HCT116 (cell line): ENCODE results near the gene BRD3OS.

Experiments
- EGR1 ChIP-seq: IDR thresholded peaks from 2 replicates; pipeline ENCODE4 v1.6.1; 2012; ENCODE audit warnings: low read depth
- ELF1 ChIP-seq: IDR thresholded peaks from 2 replicates; pipeline ENCODE4 v1.6.1; 2012; ENCODE audit warnings: low read depth, borderline replicate concordance
- EZH2 ChIP-seq: fragments of 200-600 bp; sonication (generic); IDR thresholded peaks from 2 replicates; pipeline ENCODE4 v1.6.1; 2017; ENCODE audit warnings: antibody characterized with exemption, mixed run types
- EZH2phosphoT487 ChIP-seq: fragments of 200-600 bp; IDR thresholded peaks from 2 replicates; pipeline ENCODE4 v1.6.1; 2018; ENCODE audit warnings: antibody characterized with exemption, borderline replicate concordance
- JUND ChIP-seq: IDR thresholded peaks from 2 replicates; pipeline ENCODE4 v1.6.1; 2012
- POLR2A ChIP-seq: IDR thresholded peaks from 2 replicates; pipeline ENCODE4 v1.7.0; 2011; ENCODE audit warnings: borderline replicate concordance; ENCODE audit not compliant: insufficient read depth, insufficient read length; ENCODE audit errors: extremely low read depth
- POLR2AphosphoS5 ChIP-seq: IDR thresholded peaks from 2 replicates; pipeline ENCODE4 v1.6.1; 2011; ENCODE audit warnings: mild to moderate bottlenecking, low read depth, low read length, moderate library complexity
- RAD21 ChIP-seq: IDR thresholded peaks from 2 replicates; pipeline ENCODE4 v1.6.1; 2012; ENCODE audit warnings: low read depth, mild to moderate bottlenecking
- SP1 ChIP-seq: IDR thresholded peaks from 2 replicates; pipeline ENCODE4 v1.6.1; 2012; ENCODE audit warnings: low read depth
- YY1 ChIP-seq: IDR thresholded peaks from 2 replicates; pipeline ENCODE4 v1.6.1; 2011; ENCODE audit warnings: low read length, low read depth, moderate library complexity, mild to moderate bottlenecking; ENCODE audit not compliant: insufficient replicate concordance; ENCODE audit errors: extremely low read depth
- TF ChIP-seq, protein P1 (sequence below), 3 experiments: fragments of 200-600 bp in 1 of 3; sonication (generic) in 1 of 3; IDR thresholded peaks in 2 of 3; conservative IDR thresholded peaks in 1 of 3; 2 replicates each; pipeline ENCODE4 v1.5.1; 2012 to 2017; ENCODE audit warnings: low read depth in 2 of 3, low read length in 2 of 3, antibody characterized with exemption in 1 of 3, borderline replicate concordance in 1 of 3, control low read depth in 1 of 3, mild to moderate bottlenecking in 1 of 3, mixed read lengths in 1 of 3, mixed run types in 1 of 3, moderate library complexity in 1 of 3; ENCODE audit not compliant: insufficient read depth in 1 of 3
- TF ChIP-seq, protein P2 (sequence below): IDR thresholded peaks from 2 replicates; pipeline ENCODE4 v1.6.1; 2012; ENCODE audit warnings: low read depth
- TF ChIP-seq, protein P3 (sequence below): IDR thresholded peaks from 2 replicates; pipeline ENCODE4 v1.6.1; 2012
- TF ChIP-seq, protein P4 (sequence below): IDR thresholded peaks from 2 replicates; pipeline ENCODE4 v1.6.1; 2011; ENCODE audit warnings: mild to moderate bottlenecking, low read length, moderate library complexity; ENCODE audit not compliant: insufficient replicate concordance; ENCODE audit errors: extremely low read depth

DNA sequence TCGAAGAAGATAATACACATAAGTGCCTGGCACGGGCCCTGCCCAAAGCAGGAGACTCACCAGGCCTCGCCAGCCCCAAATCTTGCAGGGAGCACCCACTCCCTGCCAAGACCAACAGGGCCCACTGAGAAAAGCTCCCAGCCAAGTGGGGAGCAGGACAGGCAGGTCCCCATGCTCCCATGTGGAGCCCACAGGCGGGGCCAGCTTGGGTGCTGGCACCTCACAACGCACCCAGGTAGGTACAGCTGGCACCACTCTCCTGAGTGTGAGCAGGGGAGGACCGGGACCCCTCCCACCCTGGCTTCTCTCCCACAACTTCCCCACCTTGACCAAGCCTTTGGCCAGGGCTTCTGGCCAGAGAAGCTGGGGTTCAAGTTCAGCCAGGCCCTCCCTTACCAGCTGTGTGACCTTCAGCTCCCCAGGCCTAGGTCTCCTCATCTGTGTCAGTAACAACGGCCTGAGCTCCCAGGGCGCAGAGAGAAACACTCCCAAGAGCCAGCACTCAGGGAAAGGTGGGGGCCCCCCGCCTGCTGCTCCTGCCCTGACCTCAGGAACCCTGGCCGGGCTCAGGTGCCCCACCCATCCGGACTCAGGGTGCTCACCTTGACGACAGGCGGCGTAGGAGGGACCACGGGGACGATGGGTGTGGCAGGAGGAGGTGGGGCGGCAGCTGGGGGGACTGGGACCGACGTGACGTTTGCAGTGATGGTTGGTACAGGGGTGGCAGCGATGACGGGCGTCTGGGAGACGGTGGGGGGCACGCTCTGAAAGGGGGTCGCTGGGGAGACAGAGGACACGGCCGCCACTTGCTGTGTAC lies 24.7 kb downstream of the BRD3OS start:
- TF ChIP-seq, protein P1, sequence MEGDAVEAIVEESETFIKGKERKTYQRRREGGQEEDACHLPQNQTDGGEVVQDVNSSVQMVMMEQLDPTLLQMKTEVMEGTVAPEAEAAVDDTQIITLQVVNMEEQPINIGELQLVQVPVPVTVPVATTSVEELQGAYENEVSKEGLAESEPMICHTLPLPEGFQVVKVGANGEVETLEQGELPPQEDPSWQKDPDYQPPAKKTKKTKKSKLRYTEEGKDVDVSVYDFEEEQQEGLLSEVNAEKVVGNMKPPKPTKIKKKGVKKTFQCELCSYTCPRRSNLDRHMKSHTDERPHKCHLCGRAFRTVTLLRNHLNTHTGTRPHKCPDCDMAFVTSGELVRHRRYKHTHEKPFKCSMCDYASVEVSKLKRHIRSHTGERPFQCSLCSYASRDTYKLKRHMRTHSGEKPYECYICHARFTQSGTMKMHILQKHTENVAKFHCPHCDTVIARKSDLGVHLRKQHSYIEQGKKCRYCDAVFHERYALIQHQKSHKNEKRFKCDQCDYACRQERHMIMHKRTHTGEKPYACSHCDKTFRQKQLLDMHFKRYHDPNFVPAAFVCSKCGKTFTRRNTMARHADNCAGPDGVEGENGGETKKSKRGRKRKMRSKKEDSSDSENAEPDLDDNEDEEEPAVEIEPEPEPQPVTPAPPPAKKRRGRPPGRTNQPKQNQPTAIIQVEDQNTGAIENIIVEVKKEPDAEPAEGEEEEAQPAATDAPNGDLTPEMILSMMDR (IDR thresholded peaks at IDR 0.05 in 2 of 3, conservative IDR thresholded peaks at IDR 0.05 in 1 of 3; ENCODE audit: borderline replicate concordance in 1 of 3, insufficient read depth in 1 of 3, low read depth in 2 of 3, low read length in 2 of 3), result no peak
- TF ChIP-seq SP1 (no peak), POLR2A (no peak), JUND (no peak), POLR2AphosphoS5 (no peak), YY1 (no peak), EGR1 (no peak), EZH2 (no peak), ELF1 (no peak), RAD21 (no peak), EZH2phosphoT487 (no peak)
- TF ChIP-seq, protein P2, sequence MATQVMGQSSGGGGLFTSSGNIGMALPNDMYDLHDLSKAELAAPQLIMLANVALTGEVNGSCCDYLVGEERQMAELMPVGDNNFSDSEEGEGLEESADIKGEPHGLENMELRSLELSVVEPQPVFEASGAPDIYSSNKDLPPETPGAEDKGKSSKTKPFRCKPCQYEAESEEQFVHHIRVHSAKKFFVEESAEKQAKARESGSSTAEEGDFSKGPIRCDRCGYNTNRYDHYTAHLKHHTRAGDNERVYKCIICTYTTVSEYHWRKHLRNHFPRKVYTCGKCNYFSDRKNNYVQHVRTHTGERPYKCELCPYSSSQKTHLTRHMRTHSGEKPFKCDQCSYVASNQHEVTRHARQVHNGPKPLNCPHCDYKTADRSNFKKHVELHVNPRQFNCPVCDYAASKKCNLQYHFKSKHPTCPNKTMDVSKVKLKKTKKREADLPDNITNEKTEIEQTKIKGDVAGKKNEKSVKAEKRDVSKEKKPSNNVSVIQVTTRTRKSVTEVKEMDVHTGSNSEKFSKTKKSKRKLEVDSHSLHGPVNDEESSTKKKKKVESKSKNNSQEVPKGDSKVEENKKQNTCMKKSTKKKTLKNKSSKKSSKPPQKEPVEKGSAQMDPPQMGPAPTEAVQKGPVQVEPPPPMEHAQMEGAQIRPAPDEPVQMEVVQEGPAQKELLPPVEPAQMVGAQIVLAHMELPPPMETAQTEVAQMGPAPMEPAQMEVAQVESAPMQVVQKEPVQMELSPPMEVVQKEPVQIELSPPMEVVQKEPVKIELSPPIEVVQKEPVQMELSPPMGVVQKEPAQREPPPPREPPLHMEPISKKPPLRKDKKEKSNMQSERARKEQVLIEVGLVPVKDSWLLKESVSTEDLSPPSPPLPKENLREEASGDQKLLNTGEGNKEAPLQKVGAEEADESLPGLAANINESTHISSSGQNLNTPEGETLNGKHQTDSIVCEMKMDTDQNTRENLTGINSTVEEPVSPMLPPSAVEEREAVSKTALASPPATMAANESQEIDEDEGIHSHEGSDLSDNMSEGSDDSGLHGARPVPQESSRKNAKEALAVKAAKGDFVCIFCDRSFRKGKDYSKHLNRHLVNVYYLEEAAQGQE, result no peak
- TF ChIP-seq, protein P3, sequence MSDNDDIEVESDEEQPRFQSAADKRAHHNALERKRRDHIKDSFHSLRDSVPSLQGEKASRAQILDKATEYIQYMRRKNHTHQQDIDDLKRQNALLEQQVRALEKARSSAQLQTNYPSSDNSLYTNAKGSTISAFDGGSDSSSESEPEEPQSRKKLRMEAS, result no peak
- TF ChIP-seq, protein P4, sequence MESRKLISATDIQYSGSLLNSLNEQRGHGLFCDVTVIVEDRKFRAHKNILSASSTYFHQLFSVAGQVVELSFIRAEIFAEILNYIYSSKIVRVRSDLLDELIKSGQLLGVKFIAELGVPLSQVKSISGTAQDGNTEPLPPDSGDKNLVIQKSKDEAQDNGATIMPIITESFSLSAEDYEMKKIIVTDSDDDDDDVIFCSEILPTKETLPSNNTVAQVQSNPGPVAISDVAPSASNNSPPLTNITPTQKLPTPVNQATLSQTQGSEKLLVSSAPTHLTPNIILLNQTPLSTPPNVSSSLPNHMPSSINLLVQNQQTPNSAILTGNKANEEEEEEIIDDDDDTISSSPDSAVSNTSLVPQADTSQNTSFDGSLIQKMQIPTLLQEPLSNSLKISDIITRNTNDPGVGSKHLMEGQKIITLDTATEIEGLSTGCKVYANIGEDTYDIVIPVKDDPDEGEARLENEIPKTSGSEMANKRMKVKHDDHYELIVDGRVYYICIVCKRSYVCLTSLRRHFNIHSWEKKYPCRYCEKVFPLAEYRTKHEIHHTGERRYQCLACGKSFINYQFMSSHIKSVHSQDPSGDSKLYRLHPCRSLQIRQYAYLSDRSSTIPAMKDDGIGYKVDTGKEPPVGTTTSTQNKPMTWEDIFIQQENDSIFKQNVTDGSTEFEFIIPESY, result no peak
